PC-3 (cell line): ENCODE data around the gene ZC3H12C. TPM values are rescaled to one million over a fixed set of nuclear protein-coding genes. Genes with fewer than 3 reads are reported as not detected.

Experiments used
- ATAC-seq: fragments of 200-7000 bp; cut with Tn5 transposase; 2 replicates; pipeline ENCODE4 v1.9.1; 2020; ENCODE audit warnings: mild to moderate bottlenecking, moderate library complexity
- BruUV-seq: library from RNA; stranded (reverse); fragments of 400-500 nt; replicated peaks from 2 replicates; lab custom pipeline; 2021; lab: Mats Ljungman, UMichigan
- CTCF ChIA-PET: fragments of 300-600 bp; sonication (Branson Sonifier 250); formaldehyde crosslinking; loops from one replicate; lab custom pipeline; 2022; ENCODE audit warnings: antibody characterized with exemption; lab: Charles Lee
- POLR2A ChIA-PET: fragments of 300-600 bp; sonication (Branson Sonifier 250); formaldehyde crosslinking; loops from one replicate; lab custom pipeline; 2022; ENCODE audit warnings: antibody characterized with exemption; ENCODE audit not compliant: unreplicated experiment; lab: Charles Lee
- DNase-seq: peaks from one replicate; pipeline ENCODE4 v3.0.0-alpha.2; 2015
- H2AFZ ChIP-seq: fragments of 300-600 bp; sonication (generic); 2 replicates; pipeline ENCODE4 v1.6.0; 2016; ENCODE audit warnings: antibody characterized with exemption, low read length
- H3F3A ChIP-seq: fragments of 300-600 bp; sonication (generic); one replicate; pipeline ENCODE4 v1.6.0; 2017; ENCODE audit warnings: antibody characterized with exemption, low read length, control low read depth, mild to moderate bottlenecking; ENCODE audit not compliant: unreplicated experiment
- H3K27ac ChIP-seq: fragments of 300-600 bp; sonication (generic); 2 replicates; pipeline ENCODE4 v1.5.1; 2016; ENCODE audit warnings: mild to moderate bottlenecking, low read length
- H3K27me3 ChIP-seq: fragments of 300-600 bp; sonication (generic); 2 replicates; pipeline ENCODE4 v1.6.1; 2016; ENCODE audit warnings: low read length, mixed read lengths
- H3K36me3 ChIP-seq: fragments of 300-600 bp; sonication (generic); 2 replicates; pipeline ENCODE4 v1.6.1; 2016; ENCODE audit warnings: low read depth, mixed run types, low read length, mixed read lengths
- H3K4me1 ChIP-seq: fragments of 300-600 bp; sonication (generic); 2 replicates; pipeline ENCODE4 v1.5.1; 2016; ENCODE audit warnings: low read length; ENCODE audit not compliant: insufficient read depth
- H3K4me2 ChIP-seq: fragments of 300-600 bp; sonication (generic); 2 replicates; pipeline ENCODE4 v1.6.0; 2016; ENCODE audit warnings: low read length
- H3K4me3 ChIP-seq: fragments of 300-600 bp; sonication (generic); 2 replicates; pipeline ENCODE4 v1.5.1; 2016; ENCODE audit warnings: mild to moderate bottlenecking, low read length, mixed read lengths
- H3K79me2 ChIP-seq: fragments of 300-600 bp; sonication (generic); 2 replicates; pipeline ENCODE4 v1.6.1; 2017; ENCODE audit warnings: low read length, mixed read lengths
- H3K9ac ChIP-seq: fragments of 300-600 bp; sonication (generic); 2 replicates; pipeline ENCODE4 v1.6.0; 2016; ENCODE audit warnings: mild to moderate bottlenecking, low read length
- H3K9me2 ChIP-seq: fragments of 300-600 bp; sonication (generic); replicated peaks from 2 replicates; pipeline ENCODE4 v1.6.1; 2016; ENCODE audit warnings: mixed run types, low read length, mixed read lengths
- H3K9me3 ChIP-seq: fragments of 300-600 bp; sonication (generic); 2 replicates; pipeline ENCODE4 v1.6.1; 2016; ENCODE audit warnings: low read length, mixed read lengths
- H4K20me1 ChIP-seq: fragments of 300-600 bp; sonication (generic); 2 replicates; pipeline ENCODE4 v1.6.1; 2016; ENCODE audit warnings: low read length, mixed read lengths
- EZH2 ChIP-seq: fragments of 300-600 bp; sonication (generic); IDR thresholded peaks from one replicate; pipeline ENCODE4 v1.6.1; 2017; ENCODE audit warnings: antibody characterized with exemption, mild to moderate bottlenecking, low read length; ENCODE audit not compliant: unreplicated experiment
- EZH2phosphoT487 ChIP-seq: fragments of 300-600 bp; sonication (generic); IDR thresholded peaks from 2 replicates; pipeline ENCODE4 v1.6.1; 2018; ENCODE audit warnings: mild to moderate bottlenecking, antibody characterized with exemption, low read length, borderline replicate concordance
- intact Hi-C: fragments of 100-400 bp; cut with micrococcal nuclease; formaldehyde crosslinking; loops from 2 replicates; pipeline ENCODE4 v1.9.0; 2023
- total RNA-seq: library from RNA; depleted of rRNA; stranded (reverse); fragments of >200 nt; gene quantifications from 2 replicates; pipeline ENCODE4 v1.2.3, GENCODE V29; 2014
- TF ChIP-seq, protein P1 (sequence below): fragments of 300-600 bp; sonication (generic); conservative IDR thresholded peaks from 2 replicates; pipeline ENCODE4 v1.5.1; 2017; ENCODE audit warnings: antibody characterized with exemption, low read depth, mild to moderate bottlenecking, low read length

Gene ZC3H12C
- total RNA-seq, 1 experiment from 2014 or later = 30.7 TPM

- ChIA-PET POLR2A (no interaction called here), CTCF (no interaction called here)
- H3K4me3 ChIP-seq = no peak overlapping the region
- H3K27ac ChIP-seq = no peak overlapping the region
- ATAC-seq = no peak
- no peaks in the 10 kb centered on the region for H3K9me2 ChIP-seq
- no peak overlapping the region for H2AFZ ChIP-seq
- no peaks in the 10 kb centered on the region for H3F3A ChIP-seq
- peaks cover 76% of the 10 kb centered on the region for H4K20me1 ChIP-seq
- H3K4me2 ChIP-seq = no peak overlapping the region
- H3K9ac ChIP-seq = no peak overlapping the region
- intact Hi-C loops = no loop called here
- peaks cover 20% of the 10 kb centered on the region; the same call in 1 of the 2 replicates for H3K36me3 ChIP-seq
- BruUV-seq = no TSS peak
- TF ChIP-seq, protein P1, sequence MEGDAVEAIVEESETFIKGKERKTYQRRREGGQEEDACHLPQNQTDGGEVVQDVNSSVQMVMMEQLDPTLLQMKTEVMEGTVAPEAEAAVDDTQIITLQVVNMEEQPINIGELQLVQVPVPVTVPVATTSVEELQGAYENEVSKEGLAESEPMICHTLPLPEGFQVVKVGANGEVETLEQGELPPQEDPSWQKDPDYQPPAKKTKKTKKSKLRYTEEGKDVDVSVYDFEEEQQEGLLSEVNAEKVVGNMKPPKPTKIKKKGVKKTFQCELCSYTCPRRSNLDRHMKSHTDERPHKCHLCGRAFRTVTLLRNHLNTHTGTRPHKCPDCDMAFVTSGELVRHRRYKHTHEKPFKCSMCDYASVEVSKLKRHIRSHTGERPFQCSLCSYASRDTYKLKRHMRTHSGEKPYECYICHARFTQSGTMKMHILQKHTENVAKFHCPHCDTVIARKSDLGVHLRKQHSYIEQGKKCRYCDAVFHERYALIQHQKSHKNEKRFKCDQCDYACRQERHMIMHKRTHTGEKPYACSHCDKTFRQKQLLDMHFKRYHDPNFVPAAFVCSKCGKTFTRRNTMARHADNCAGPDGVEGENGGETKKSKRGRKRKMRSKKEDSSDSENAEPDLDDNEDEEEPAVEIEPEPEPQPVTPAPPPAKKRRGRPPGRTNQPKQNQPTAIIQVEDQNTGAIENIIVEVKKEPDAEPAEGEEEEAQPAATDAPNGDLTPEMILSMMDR = no peak
- TF ChIP-seq EZH2phosphoT487 (no peak), EZH2 (no peak)
- peaks cover 96% of the 10 kb centered on the region for H3K79me2 ChIP-seq
- no peak for DNase-seq
- H3K9me3 ChIP-seq = no peaks in the 10 kb centered on the region
- no peaks in the 10 kb centered on the region for H3K27me3 ChIP-seq
- H3K4me1 ChIP-seq = no peaks in the 10 kb centered on the region
Measured at GRCh38 chr11:110110854-110111253, 17.7 kb downstream of the ZC3H12C start.

DNA sequence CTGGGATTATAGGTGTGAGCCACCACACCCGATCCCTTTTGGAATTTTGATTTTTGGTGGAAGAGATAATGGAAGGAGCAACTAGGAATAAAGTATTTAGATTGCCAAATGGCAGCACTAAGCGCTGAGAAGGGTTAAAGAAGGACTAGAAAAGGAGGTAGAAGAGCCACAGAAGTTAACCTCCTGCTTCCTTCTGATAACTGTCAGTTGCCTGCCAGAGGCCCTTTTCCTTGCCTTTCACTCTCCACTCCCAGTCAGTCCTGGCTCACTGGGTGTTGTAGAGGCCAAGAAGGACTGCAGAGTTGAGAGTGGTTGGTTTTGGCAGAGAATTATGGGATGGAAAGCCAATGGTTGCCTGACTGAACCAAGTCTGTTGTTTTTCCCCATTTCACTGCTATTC, 19.3 kb downstream of the ZC3H12C start:
- no peak overlapping the region for H3K27ac ChIP-seq
- peaks cover 75% of the 10 kb centered on the region for H4K20me1 ChIP-seq
- H3K79me2 ChIP-seq = peaks cover 97% of the 10 kb centered on the region
- H3K9ac ChIP-seq = no peak overlapping the region
- no peak overlapping the region for H2AFZ ChIP-seq
- H3K4me3 ChIP-seq = no peak overlapping the region
- BruUV-seq = no TSS peak
- H3K4me1 ChIP-seq = no peaks in the 10 kb centered on the region
- peaks cover 9% of the 10 kb centered on the region; the same call in 1 of the 2 replicates for H3K36me3 ChIP-seq
- H3K4me2 ChIP-seq = no peak overlapping the region
- H3F3A ChIP-seq = no peaks in the 10 kb centered on the region
- no peaks in the 10 kb centered on the region for H3K9me3 ChIP-seq
- no peaks in the 10 kb centered on the region for H3K9me2 ChIP-seq
- ChIA-PET POLR2A (no interaction called here), CTCF (no interaction called here)
- no peaks in the 10 kb centered on the region for H3K27me3 ChIP-seq
- DNase-seq (no peak), ATAC-seq (no peak; the same call in 1 of the 2 replicates)
- TF ChIP-seq, protein P1 = no peak
- intact Hi-C loops = no loop called here

DNA sequence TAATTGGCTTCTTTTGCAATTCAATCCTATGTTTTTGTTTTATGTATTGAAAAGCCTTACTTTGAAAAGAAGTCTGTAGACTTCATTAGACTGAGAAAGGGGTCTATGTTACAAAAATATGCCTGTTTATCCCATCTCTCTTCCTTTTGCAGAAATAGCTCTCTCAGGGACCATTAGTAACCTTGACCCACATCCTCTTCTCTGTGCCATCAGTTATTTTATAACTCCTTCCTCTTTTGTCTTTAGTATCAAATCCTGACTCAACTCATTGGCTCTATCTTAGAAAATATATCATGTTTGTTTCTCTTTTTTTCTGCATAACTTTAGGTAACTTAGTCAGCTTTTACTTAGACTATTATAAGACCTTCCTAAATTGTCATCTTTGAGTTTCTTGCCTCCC, 20.3 kb downstream of the ZC3H12C start:
- peaks cover 9% of the 10 kb centered on the region; the same call in 1 of the 2 replicates for H3K36me3 ChIP-seq
- H4K20me1 ChIP-seq = peaks cover 69% of the 10 kb centered on the region
- H2AFZ ChIP-seq = no peak overlapping the region
- ATAC-seq (no peak), DNase-seq (no peak)
- H3K27ac ChIP-seq = no peak overlapping the region
- H3K79me2 ChIP-seq = peaks cover 92% of the 10 kb centered on the region
- H3K9ac ChIP-seq = no peak overlapping the region
- H3K9me3 ChIP-seq = no peaks in the 10 kb centered on the region
- BruUV-seq = no TSS peak
- intact Hi-C loops = no loop called here
- no peaks in the 10 kb centered on the region for H3F3A ChIP-seq
- POLR2A ChIA-PET = no interaction called here
- H3K4me3 ChIP-seq = no peak overlapping the region
- no peaks in the 10 kb centered on the region for H3K9me2 ChIP-seq
- TF ChIP-seq, protein P1 = no peak
- CTCF ChIA-PET = no interaction called here
- H3K27me3 ChIP-seq = no peaks in the 10 kb centered on the region
- no peaks in the 10 kb centered on the region for H3K4me1 ChIP-seq
- no peak overlapping the region for H3K4me2 ChIP-seq
